A549 (cell line): ENCODE results near the gene NLK.

Source experiments
- CTCF ChIP-seq: fragments of >200 bp; sonication (Bioruptor Twin); formaldehyde crosslinking; IDR thresholded peaks from 3 replicates; pipeline ENCODE4 v1.5.1; 2016
- EP300 ChIP-seq, 2 experiments: fragments of >200 bp; sonication (Bioruptor Twin); formaldehyde crosslinking; IDR thresholded peaks; 2 replicates in 1 of 2; 3 replicates in 1 of 2; pipeline ENCODE4 v1.6.1; 2016 to 2017
- NR3C1 ChIP-seq: fragments of >200 bp; sonication (Bioruptor Twin); formaldehyde crosslinking; IDR thresholded peaks from 3 replicates; pipeline ENCODE4 v1.6.1; 2017
- POLR2A ChIP-seq: IDR thresholded peaks from 2 replicates; pipeline ENCODE4 v1.6.1; 2012; ENCODE audit warnings: mild to moderate bottlenecking, low read length
- REST ChIP-seq: fragments of 200-600 bp; sonication (generic); IDR thresholded peaks from 2 replicates; pipeline ENCODE4 v1.6.1; 2016; ENCODE audit warnings: antibody characterized with exemption, mild to moderate bottlenecking, moderate library complexity
- SREBF2 ChIP-seq: fragments of 450-650 bp; IDR thresholded peaks from 2 replicates; pipeline ENCODE4 v1.6.1; 2014; ENCODE audit warnings: mild to moderate bottlenecking, moderate library complexity

GRCh38 chr17:28038802-28039201, 3.7 kb upstream of the NLK start:
- TF ChIP-seq NR3C1 (no peak), CTCF (no peak), SREBF2 (no peak), EP300 (IDR thresholded peaks at IDR 0.05) (no peak), POLR2A (no peak), REST (no peak)
